ENCODE measurements around the gene TFEC.

DNA sequence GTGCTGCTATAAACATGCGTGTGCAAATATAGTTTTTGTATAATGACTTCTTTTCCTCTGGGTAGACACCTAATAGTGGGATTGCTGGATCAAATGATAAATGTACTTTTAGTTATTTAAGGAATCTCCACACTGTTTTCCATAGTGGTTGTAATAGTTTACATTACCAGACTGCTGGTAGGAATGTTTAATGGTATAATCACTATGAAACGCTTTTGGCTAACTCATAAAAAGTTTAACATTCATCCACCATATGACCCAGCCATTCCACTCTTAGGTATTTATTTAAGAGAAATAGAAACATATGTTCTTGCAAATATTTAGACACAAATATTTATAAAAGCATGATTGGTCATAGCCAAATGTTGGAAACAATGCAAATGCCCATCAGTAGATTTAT is 32.1 kb upstream of the TFEC start:
- TF ChIP-seq POLR2A (IDR thresholded peaks at IDR 0.05), result no peak
- TF ChIP-seq, protein P1, sequence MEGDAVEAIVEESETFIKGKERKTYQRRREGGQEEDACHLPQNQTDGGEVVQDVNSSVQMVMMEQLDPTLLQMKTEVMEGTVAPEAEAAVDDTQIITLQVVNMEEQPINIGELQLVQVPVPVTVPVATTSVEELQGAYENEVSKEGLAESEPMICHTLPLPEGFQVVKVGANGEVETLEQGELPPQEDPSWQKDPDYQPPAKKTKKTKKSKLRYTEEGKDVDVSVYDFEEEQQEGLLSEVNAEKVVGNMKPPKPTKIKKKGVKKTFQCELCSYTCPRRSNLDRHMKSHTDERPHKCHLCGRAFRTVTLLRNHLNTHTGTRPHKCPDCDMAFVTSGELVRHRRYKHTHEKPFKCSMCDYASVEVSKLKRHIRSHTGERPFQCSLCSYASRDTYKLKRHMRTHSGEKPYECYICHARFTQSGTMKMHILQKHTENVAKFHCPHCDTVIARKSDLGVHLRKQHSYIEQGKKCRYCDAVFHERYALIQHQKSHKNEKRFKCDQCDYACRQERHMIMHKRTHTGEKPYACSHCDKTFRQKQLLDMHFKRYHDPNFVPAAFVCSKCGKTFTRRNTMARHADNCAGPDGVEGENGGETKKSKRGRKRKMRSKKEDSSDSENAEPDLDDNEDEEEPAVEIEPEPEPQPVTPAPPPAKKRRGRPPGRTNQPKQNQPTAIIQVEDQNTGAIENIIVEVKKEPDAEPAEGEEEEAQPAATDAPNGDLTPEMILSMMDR (IDR thresholded peaks at IDR 0.05 in 8 of 11, conservative IDR thresholded peaks at IDR 0.05 in 3 of 11), result no peak
- no peak for TF ChIP-seq POLR2AphosphoS5 (IDR thresholded peaks at IDR 0.05)

Measured in spleen (tissue), 7 donors.